H9 (cell line): ENCODE results near the gene MAP3K7CL. TPM values are rescaled to one million over a fixed set of nuclear protein-coding genes. Genes with fewer than 3 reads are reported as not detected.

Experiments used
- DNase-seq: peaks from one replicate; pipeline ENCODE4 v3.0.0-alpha.2; 2017
- H2AFZ ChIP-seq: one replicate; pipeline ENCODE4 v1.6.1; 2013; ENCODE audit warnings: mild to moderate bottlenecking, low read length, control low read depth, moderate library complexity
- H2AK5ac ChIP-seq: 2 replicates; pipeline ENCODE4 v1.6.1; 2013; ENCODE audit warnings: low read length, control low read depth, mixed read lengths; ENCODE audit not compliant: insufficient read length
- H2BK120ac ChIP-seq: one replicate; pipeline ENCODE4 v1.6.1; 2013; ENCODE audit warnings: low read depth, mild to moderate bottlenecking, low read length, control low read depth, inconsistent platforms; ENCODE audit not compliant: poor library complexity, severe bottlenecking
- H2BK12ac ChIP-seq: 2 replicates; pipeline ENCODE4 v1.6.1; 2013; ENCODE audit warnings: low read length, control low read depth, mixed read lengths, low read depth; ENCODE audit not compliant: insufficient read length
- H2BK15ac ChIP-seq: 2 replicates; pipeline ENCODE4 v1.6.1; 2013; ENCODE audit warnings: low read depth, low read length, control low read depth
- H2BK20ac ChIP-seq: one replicate; pipeline ENCODE4 v1.6.1; 2013; ENCODE audit warnings: low read depth, mild to moderate bottlenecking, low read length, control low read depth, inconsistent platforms; ENCODE audit not compliant: poor library complexity, severe bottlenecking
- H2BK5ac ChIP-seq: 2 replicates; pipeline ENCODE4 v1.6.1; 2013; ENCODE audit warnings: low read length, control low read depth, mixed read lengths; ENCODE audit not compliant: insufficient read length
- H3K14ac ChIP-seq: 2 replicates; pipeline ENCODE4 v1.6.1; 2013; ENCODE audit warnings: low read length, control low read depth; ENCODE audit not compliant: insufficient read depth
- H3K18ac ChIP-seq: 2 replicates; pipeline ENCODE4 v1.6.1; 2013; ENCODE audit warnings: low read depth, mild to moderate bottlenecking, mixed read lengths, low read length, control low read depth; ENCODE audit not compliant: insufficient read length
- H3K23ac ChIP-seq: 2 replicates; pipeline ENCODE4 v1.6.1; 2013; ENCODE audit warnings: low read length, control low read depth, mixed read lengths, low read depth; ENCODE audit not compliant: insufficient read length
- H3K23me2 ChIP-seq: 2 replicates; pipeline ENCODE4 v1.6.1; 2013; ENCODE audit warnings: low read depth, mild to moderate bottlenecking, mixed read lengths, low read length, control low read depth; ENCODE audit not compliant: insufficient read length, poor library complexity, severe bottlenecking
- H3K27ac ChIP-seq: 2 replicates; pipeline ENCODE4 v1.5.1; 2013; ENCODE audit warnings: low read length, control low read depth, mixed read lengths, low read depth; ENCODE audit not compliant: insufficient read length
- H3K27me3 ChIP-seq: 2 replicates; pipeline ENCODE4 v1.6.1; 2013; ENCODE audit warnings: low read length, control low read depth, inconsistent platforms; ENCODE audit not compliant: insufficient read depth
- H3K4ac ChIP-seq: 2 replicates; pipeline ENCODE4 v1.6.1; 2013; ENCODE audit warnings: low read depth, mild to moderate bottlenecking, control low read depth, inconsistent platforms, low read length, moderate library complexity
- H3K4me1 ChIP-seq: 2 replicates; pipeline ENCODE4 v1.6.1; 2013; ENCODE audit warnings: low read length, control low read depth, inconsistent platforms; ENCODE audit not compliant: insufficient read depth
- H3K4me2 ChIP-seq: 2 replicates; pipeline ENCODE4 v1.6.1; 2013; ENCODE audit warnings: low read length, control low read depth, mixed read lengths; ENCODE audit not compliant: insufficient read length, insufficient read depth
- H3K56ac ChIP-seq: 2 replicates; pipeline ENCODE4 v1.6.1; 2013; ENCODE audit warnings: low read depth, mild to moderate bottlenecking, mixed read lengths, low read length, control low read depth; ENCODE audit not compliant: insufficient read length
- H3K79me1 ChIP-seq: 2 replicates; pipeline ENCODE4 v1.6.1; 2013; ENCODE audit warnings: low read depth, mild to moderate bottlenecking, moderate library complexity, low read length, control low read depth, inconsistent platforms; ENCODE audit not compliant: insufficient read depth, poor library complexity, severe bottlenecking
- H3K79me2 ChIP-seq: 2 replicates; pipeline ENCODE4 v1.6.1; 2013; ENCODE audit warnings: low read length, control low read depth, inconsistent platforms; ENCODE audit not compliant: insufficient read depth
- H3K9ac ChIP-seq: 2 replicates; pipeline ENCODE4 v1.6.1; 2013; ENCODE audit warnings: low read length, control low read depth, mixed read lengths; ENCODE audit not compliant: insufficient read length; ENCODE audit errors: extremely low read depth
- H3K9me3 ChIP-seq: one replicate; pipeline ENCODE4 v1.6.1; 2013; ENCODE audit warnings: low read depth, low read length, inconsistent platforms; ENCODE audit not compliant: control insufficient read depth
- H3T11ph ChIP-seq: one replicate; pipeline ENCODE4 v1.6.1; 2013; ENCODE audit warnings: mild to moderate bottlenecking, low read length, control low read depth, inconsistent platforms
- H4K20me1 ChIP-seq: one replicate; pipeline ENCODE4 v1.6.1; 2013; ENCODE audit not compliant: control insufficient read depth, insufficient read length, insufficient read depth
- H4K5ac ChIP-seq: 2 replicates; pipeline ENCODE4 v1.6.1; 2013; ENCODE audit warnings: low read depth, mild to moderate bottlenecking, mixed read lengths, low read length, control low read depth; ENCODE audit not compliant: insufficient read length
- H4K8ac ChIP-seq: replicated peaks from 2 replicates; pipeline ENCODE4 v1.6.1; 2013; ENCODE audit warnings: low read length, control low read depth, mixed read lengths, low read depth; ENCODE audit not compliant: insufficient read length
- H4K91ac ChIP-seq: 2 replicates; pipeline ENCODE4 v1.6.1; 2013; ENCODE audit warnings: low read depth, mild to moderate bottlenecking, moderate library complexity, mixed read lengths, low read length, control low read depth; ENCODE audit not compliant: insufficient read length
- H3K27ac Mint-ChIP-seq, 3 experiments: 2 replicates in 2 of 3; 3 replicates in 1 of 3; pipeline ENCODE4 v1.8.0; 2020 to 2021; ENCODE audit warnings: mixed read lengths in 3 of 3, mild to moderate bottlenecking in 1 of 3, moderate library complexity in 1 of 3
- H3K27me3 Mint-ChIP-seq: 2 replicates; pipeline ENCODE4 v1.8.0; 2021; ENCODE audit warnings: low read depth, mild to moderate bottlenecking, moderate library complexity, mixed read lengths
- H3K36me3 Mint-ChIP-seq, 3 experiments: 2 replicates in 2 of 3; 3 replicates in 1 of 3; pipeline ENCODE4 v1.8.0; 2020 to 2021; ENCODE audit warnings: low read depth in 3 of 3, mixed read lengths in 3 of 3; ENCODE audit not compliant: insufficient read depth in 1 of 3
- H3K4me1 Mint-ChIP-seq, 2 experiments: 2 replicates each; pipeline ENCODE4 v1.8.0; 2020; ENCODE audit warnings: mixed read lengths in 2 of 2
- H3K4me3 Mint-ChIP-seq, 2 experiments: 2 replicates in 1 of 2; 3 replicates in 1 of 2; pipeline ENCODE4 v1.8.0; 2020 to 2021; ENCODE audit warnings: mild to moderate bottlenecking in 2 of 2, mixed read lengths in 2 of 2, moderate library complexity in 1 of 2
- H3K9me3 Mint-ChIP-seq, 2 experiments: 2 replicates in 1 of 2; 3 replicates in 1 of 2; pipeline ENCODE4 v1.8.0; 2020; ENCODE audit warnings: mild to moderate bottlenecking in 2 of 2, mixed read lengths in 2 of 2, moderate library complexity in 1 of 2
- CTCF ChIP-seq: fragments of 200-600 bp; sonication (generic); conservative IDR thresholded peaks from 3 replicates; pipeline ENCODE4 v1.8.0; 2021; ENCODE audit warnings: antibody characterized with exemption, mild to moderate bottlenecking
- WGBS: extraction: QIAGEN DNeasy Blood & Tissue Kit; methylation state at CpG from one replicate; pipeline ENCODE4 v1.1.7; 2013; ENCODE audit warnings: missing lambda C conversion rate, low lambda C conversion rate, mixed read lengths; ENCODE audit not compliant: insufficient read length; ENCODE audit errors: extremely low coverage; 5-methylcytosine and 5-hydroxymethylcytosine counted together
- total RNA-seq: library from RNA; stranded (reverse); gene quantifications from 2 replicates; pipeline ENCODE4 v1.2.1, GENCODE V29; 2021

MAP3K7CL gene
- total RNA-seq, 1 experiment from 2014 or later: not detected

DNA sequence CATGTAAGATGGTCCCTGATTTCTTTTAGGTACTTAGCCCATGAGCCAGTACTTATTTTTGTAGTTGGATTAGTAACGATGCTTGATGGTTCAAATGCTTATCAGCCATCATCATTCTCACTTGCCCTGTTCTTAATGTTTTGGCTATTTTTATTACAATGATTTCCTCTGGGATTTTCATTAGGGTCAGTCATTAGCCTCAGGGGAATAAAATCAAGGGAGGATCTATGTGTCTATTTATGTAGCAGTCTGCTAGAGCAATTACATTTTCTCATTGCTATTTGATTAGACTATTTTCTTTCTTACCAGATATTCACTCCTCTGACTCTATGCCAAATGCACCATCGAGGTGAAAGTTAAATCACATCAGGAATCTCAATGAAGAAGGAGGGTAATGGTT lies 46.1 kb upstream of the MAP3K7CL start:
- H3K4me3 Mint-ChIP-seq: no peak overlapping the region
- H2BK20ac ChIP-seq: no peak overlapping the region
- H3K4me1 Mint-ChIP-seq: peaks cover 7 to 8% of the 10 kb centered on the region in 2 experiments
- H3T11ph ChIP-seq: no peak overlapping the region
- H4K91ac ChIP-seq: no peak overlapping the region
- no peaks in the 10 kb centered on the region for H3K9me3 Mint-ChIP-seq
- no peak overlapping the region for H3K4me2 ChIP-seq
- H2AFZ ChIP-seq: no peak overlapping the region
- no peak overlapping the region for H3K18ac ChIP-seq
- no peaks in the 10 kb centered on the region for H3K4me1 ChIP-seq
- no peak overlapping the region for H2BK120ac ChIP-seq
- H3K36me3 Mint-ChIP-seq: no peaks in the 10 kb centered on the region
- H3K14ac ChIP-seq: no peak overlapping the region
- H2BK15ac ChIP-seq: no peak overlapping the region
- H3K56ac ChIP-seq: no peak overlapping the region
- no peaks in the 10 kb centered on the region for H3K9me3 ChIP-seq
- H3K79me1 ChIP-seq: no peaks in the 10 kb centered on the region
- no CpG with 5 or more reads among the region's 2 CpGs for WGBS
- no peaks in the 10 kb centered on the region for H3K79me2 ChIP-seq
- no peak overlapping the region for H3K23ac ChIP-seq
- H2BK5ac ChIP-seq: no peak overlapping the region
- no peak overlapping the region for H3K9ac ChIP-seq
- no peak overlapping the region for H3K27ac ChIP-seq
- H4K20me1 ChIP-seq: no peaks in the 10 kb centered on the region
- H3K27ac Mint-ChIP-seq: no peak overlapping the region
- H4K8ac ChIP-seq: no peak overlapping the region
- no peaks in the 10 kb centered on the region for H3K27me3 ChIP-seq
- no peak for DNase-seq
- H2AK5ac ChIP-seq: no peak overlapping the region
- H2BK12ac ChIP-seq: no peak overlapping the region
- no peaks in the 10 kb centered on the region for H3K23me2 ChIP-seq
- H3K4ac ChIP-seq: no peak overlapping the region
- H4K5ac ChIP-seq: no peak overlapping the region
- no peak for TF ChIP-seq CTCF
- H3K27me3 Mint-ChIP-seq: peaks cover 6% of the 10 kb centered on the region
